Panc1 (cell line): ENCODE measurements around the gene GNRHR.

Experiments used
- CTCF ChIP-seq: fragments of 450-650 bp; IDR thresholded peaks from 2 replicates; pipeline ENCODE4 v1.5.1; 2017; ENCODE audit warnings: mild to moderate bottlenecking
- POLR2AphosphoS5 ChIP-seq: IDR thresholded peaks from 2 replicates; pipeline ENCODE4 v1.6.1; 2012; ENCODE audit warnings: mild to moderate bottlenecking, low read depth, low read length, moderate library complexity
- TCF7L2 ChIP-seq: IDR thresholded peaks from 2 replicates; pipeline ENCODE4 v1.6.1; 2011; ENCODE audit warnings: mild to moderate bottlenecking, low read depth, low read length, inconsistent platforms

- no peak for TF ChIP-seq CTCF
- TF ChIP-seq POLR2AphosphoS5, result no peak
- TF ChIP-seq TCF7L2, result no peak
These were observed 59.5 kb downstream of the GNRHR start for GRCh38 chr4:67694662-67695061.
